Neural crest cell (in vitro differentiated cells): ENCODE data around the gene NTNG1. TPM values are rescaled to one million over a fixed set of nuclear protein-coding genes. Genes with fewer than 3 reads are reported as not detected.

Experiments used
- DNase-seq: peaks from one replicate; pipeline ENCODE4 v3.0.0; 2021; ENCODE audit warnings: low read depth, mixed read lengths, low spot score
- H3K27ac Mint-ChIP-seq: one replicate; pipeline ENCODE4 v1.8.0; 2021; ENCODE audit warnings: mild to moderate bottlenecking, mixed read lengths; ENCODE audit not compliant: unreplicated experiment
- H3K27me3 Mint-ChIP-seq: 2 replicates; pipeline ENCODE4 v1.8.0; 2021; ENCODE audit warnings: low read depth, mild to moderate bottlenecking, mixed read lengths
- H3K36me3 Mint-ChIP-seq: 2 replicates; pipeline ENCODE4 v1.8.0; 2021; ENCODE audit warnings: low read depth, mild to moderate bottlenecking, mixed read lengths
- H3K4me1 Mint-ChIP-seq: 2 replicates; pipeline ENCODE4 v1.8.0; 2021; ENCODE audit warnings: mixed read lengths
- H3K4me3 Mint-ChIP-seq: one replicate; pipeline ENCODE4 v1.8.0; 2021; ENCODE audit warnings: mild to moderate bottlenecking, mixed read lengths
- H3K9me3 Mint-ChIP-seq: 2 replicates; pipeline ENCODE4 v1.8.0; 2021; ENCODE audit warnings: mixed read lengths
- CTCF ChIP-seq: fragments of 200-600 bp; sonication (generic); conservative IDR thresholded peaks from 2 replicates; pipeline ENCODE4 v1.5.0; 2021; ENCODE audit warnings: antibody characterized with exemption, mild to moderate bottlenecking
- total RNA-seq: library from RNA; stranded (reverse); gene quantifications from 2 replicates; pipeline ENCODE4 v1.2.1, GENCODE V29; 2021

NTNG1 gene
- total RNA-seq, 1 donor from 2014 or later: 1.1 TPM

GRCh38 chr1:107531065-107531908 is 390.4 kb downstream of the NTNG1 start:
- no peak for TF ChIP-seq CTCF
- Mint-ChIP-seq H3K9me3 (no peaks in the 10 kb centered on the region), H3K4me3 (no peak overlapping the region), H3K36me3 (no peaks in the 10 kb centered on the region), H3K27ac (no peak overlapping the region), H3K27me3 (no peaks in the 10 kb centered on the region), H3K4me1 (peaks cover 5% of the 10 kb centered on the region)
- no peak for DNase-seq

- DNase-seq: no peak
- Mint-ChIP-seq H3K4me1 (peaks cover 5% of the 10 kb centered on the region), H3K36me3 (no peaks in the 10 kb centered on the region), H3K4me3 (no peak overlapping the region), H3K27me3 (no peaks in the 10 kb centered on the region), H3K27ac (no peak overlapping the region), H3K9me3 (no peaks in the 10 kb centered on the region)
- TF ChIP-seq CTCF: no peak
These were observed 391.5 kb downstream of the NTNG1 start for GRCh38 chr1:107532318-107532717.

Other genes with a start within 250 kb of the NTNG1 start
- 33.4 and 34.2 TPM in 2 replicates for gene PRMT6, start 84.4 kb upstream of the NTNG1 start, total RNA-seq